GM19240 (cell line): Measurements from ENCODE around the gene PACRG.

Experiments used
- DNase-seq: peaks from one replicate; pipeline ENCODE4 v3.0.0; 2011; ENCODE audit warnings: low spot score; ENCODE audit not compliant: insufficient read length

Gene PACRG

DNA sequence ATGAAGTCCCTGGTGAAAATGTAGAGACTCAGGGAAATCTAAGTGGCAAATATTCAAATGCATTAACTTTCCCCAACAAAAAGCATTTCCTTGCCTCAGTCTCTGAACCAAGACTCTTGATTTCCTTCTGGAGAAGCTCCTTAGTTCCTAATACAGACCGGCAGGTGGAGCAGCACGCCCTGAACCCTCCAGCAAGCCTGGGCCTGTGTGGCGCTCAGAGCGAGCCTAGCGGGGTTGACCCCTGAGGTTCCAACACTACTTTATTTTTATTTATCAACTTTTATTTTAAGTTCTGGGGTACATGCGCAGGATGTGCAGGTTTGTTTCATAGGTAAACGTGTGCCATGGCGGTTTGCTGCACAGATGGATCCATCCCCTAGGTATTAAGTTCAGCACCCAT is 50.8 kb downstream of the PACRG start:
- no peak for DNase-seq

DNA sequence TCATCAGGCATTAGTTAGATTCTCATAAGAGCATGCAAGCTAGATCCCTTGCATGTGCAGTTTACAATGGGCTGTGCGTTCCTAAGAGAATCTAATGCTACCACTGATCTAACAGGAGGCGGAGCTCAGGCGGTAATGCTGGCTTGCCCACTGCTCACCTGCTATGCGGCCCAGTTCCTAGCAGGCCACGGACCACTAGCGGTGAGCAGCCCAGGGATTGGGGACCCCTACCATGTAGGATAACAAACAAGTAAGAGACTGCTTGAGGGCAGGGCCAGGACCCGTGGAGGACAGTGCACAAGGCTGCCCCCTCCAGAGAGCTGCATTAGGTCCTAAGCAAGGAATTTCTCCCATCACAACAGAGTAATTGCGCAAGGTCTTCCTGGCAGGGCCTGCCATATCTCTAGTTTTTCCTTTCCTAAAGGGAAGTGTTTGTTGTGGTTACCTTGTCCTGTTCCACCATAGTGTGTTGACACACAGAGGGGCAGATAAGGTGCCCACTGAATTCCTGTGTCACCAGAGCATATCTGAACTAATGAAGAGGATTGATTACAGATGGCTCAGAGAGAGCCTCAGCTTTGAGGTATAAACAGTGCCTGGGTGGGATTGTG is 58.0 kb downstream of the PACRG start:
- DNase-seq: no peak

GRCh38 chr6:162798546-162799266 is 70.9 kb downstream of the PACRG start:
- DNase-seq: no peak

GRCh38 chr6:162814426-162814973 is 86.7 kb downstream of the PACRG start:
- DNase-seq: no peak

DNA sequence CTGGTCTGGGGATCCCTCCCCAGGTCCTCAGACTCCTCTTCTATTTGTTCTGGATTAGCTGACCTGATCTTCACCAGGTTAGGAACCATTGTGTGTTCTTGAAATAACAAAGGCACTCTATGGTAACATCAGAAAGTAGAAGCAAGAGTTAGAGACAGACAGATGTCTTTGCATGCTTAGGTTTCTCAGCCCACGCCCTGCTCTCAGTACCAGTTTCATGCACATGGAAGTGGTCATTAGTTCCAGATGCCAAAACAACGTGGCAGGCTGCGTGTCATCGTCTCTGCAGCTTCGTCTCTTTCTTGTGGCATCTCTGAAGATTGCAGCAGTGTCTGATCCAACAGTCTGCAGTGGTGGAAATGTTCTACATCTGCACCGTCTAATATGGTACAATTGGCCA is 89.4 kb downstream of the PACRG start:
- DNase-seq: no peak

GRCh38 chr6:162819284-162819683 is 91.5 kb downstream of the PACRG start:
- no peak for DNase-seq

GRCh38 chr6:162821102-162821501 is 93.3 kb downstream of the PACRG start:
- no peak for DNase-seq

- no peak for DNase-seq
Measured at GRCh38 chr6:162825597-162825996, 97.8 kb downstream of the PACRG start.

DNA sequence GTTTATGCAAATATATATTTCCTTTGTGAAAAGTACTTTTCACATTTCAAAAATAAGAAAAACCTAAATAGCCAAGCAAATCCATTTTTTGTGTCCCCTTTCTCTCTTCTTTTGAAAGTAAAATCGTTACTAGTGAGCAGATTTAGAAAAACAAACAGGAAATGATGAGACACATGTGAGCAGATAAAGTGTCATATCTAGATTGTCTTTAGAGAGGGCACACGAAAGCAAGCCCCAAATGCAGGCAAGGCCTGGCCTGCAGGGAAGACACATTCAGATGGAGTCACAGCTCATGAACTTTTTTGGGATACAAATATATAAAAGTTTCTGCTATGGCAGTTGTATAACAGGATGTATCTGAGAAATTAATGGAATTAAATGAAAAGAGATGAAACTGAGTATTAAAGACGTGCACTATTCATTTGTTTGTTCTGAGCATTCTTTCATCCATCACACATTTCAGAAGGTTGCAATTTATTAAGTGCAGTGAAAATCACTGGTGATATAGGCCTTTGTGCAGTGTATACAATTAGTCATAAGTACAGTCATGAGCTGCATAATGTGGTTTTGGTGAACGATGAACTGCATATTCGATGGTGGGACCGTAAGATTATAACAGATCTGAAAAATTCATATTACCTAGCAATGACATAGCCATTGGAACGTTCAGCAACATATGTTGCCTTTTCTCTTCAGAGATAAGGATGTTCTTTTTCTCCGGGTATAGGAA is 101.4 kb downstream of the PACRG start:
- no peak for DNase-seq

DNA sequence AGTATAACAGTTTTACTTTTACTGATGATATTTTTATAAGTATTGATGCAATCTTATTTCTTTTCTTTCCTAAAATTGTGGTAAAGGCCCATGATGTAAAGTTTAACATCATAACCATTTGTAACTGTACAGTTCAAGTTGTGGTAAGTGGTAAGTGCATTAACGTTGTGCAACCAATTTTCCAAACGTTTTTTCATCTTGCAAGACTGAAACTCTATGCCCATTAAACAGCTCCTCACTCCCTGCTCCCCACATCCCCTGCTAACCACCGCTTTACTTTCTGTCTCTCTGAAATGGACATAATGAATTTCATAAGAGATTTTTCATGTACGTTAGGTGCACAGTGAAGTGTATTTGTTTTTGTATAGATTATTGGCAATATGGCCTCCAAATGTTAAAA is 106.0 kb downstream of the PACRG start:
- DNase-seq: no peak

DNA sequence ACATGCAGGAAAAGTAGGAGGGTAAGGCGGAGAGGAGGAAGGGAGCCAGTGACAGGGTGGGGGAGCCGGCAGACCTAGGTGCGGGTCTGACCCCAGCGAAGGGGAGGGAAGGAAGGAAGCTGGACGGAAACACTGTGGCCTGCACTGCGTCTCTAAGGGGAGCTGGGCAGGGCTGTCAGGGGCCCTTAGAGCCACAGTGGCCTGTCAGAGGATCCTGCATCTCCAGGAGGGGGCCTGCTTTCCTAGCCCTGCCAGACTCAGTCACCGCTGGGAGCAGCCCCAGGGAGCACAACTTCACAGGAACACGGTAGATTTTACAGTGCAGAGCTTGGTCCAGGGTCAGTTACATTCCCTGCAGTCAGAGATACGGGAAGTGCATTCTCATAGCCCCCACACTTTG is 118.2 kb downstream of the PACRG start:
- DNase-seq: no peak

DNA sequence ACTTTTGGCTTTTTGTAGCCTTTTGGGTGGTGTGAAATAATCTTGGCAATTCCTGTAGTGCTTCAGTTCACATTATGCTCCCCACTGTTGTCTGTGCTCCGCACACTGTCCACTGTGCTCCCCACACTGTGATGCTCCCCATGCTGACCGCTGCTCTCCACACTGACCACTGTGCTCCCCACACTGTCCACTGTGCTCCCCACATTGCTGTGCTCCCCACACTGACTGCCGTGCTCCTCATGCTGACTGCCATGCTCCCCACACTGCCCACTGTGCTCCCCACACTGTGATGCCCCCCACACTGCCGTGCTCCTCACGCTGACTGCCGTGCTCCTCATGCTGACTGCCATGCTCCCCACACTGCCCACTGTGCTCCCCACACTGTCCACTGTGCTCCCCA is 118.9 kb downstream of the PACRG start:
- DNase-seq: no peak

- DNase-seq: no peak
Measured at GRCh38 chr6:162849269-162849668, 121.5 kb downstream of the PACRG start.

GRCh38 chr6:162852192-162852591 is 124.4 kb downstream of the PACRG start:
- DNase-seq: no peak

DNA sequence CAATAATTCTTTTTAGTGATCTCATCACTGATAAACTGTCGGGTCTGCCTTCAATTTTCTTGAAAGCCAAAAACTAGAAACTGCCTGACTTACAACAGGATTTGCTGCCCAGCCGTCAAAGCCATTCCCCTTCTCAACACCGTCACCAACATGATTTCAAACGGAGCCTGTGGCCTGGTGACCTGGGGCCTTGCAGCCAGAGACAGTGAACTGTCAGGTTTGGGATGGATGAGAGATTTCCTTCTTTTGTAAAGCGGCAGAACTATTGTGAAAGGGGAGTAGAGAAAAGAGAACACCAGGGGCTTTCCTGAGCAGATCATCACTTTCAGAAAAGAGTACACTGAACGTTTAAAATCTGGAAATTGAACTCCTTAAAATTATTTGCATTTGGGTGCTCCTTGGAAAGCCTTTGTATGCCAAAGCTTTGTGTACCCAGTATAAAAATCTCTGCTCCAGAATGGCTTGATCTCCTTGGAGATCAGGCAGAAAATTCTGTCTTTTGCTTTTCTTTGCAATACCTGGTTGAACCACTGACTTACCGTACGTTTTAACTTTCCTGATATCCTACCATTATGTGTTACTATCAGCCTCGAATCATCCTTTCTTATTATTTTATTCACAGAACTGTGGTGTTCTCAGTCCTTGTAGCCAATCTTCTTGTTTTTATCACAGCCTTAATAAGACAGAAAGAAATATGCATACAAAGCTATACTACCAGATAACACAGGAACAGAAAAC is 125.2 kb downstream of the PACRG start:
- DNase-seq: no peak

GRCh38 chr6:162854228-162854627 is 126.5 kb downstream of the PACRG start:
- no peak for DNase-seq

GRCh38 chr6:162854734-162855191 is 127.0 kb downstream of the PACRG start:
- no peak for DNase-seq

GRCh38 chr6:162856885-162857284 is 129.1 kb downstream of the PACRG start:
- DNase-seq: no peak

DNA sequence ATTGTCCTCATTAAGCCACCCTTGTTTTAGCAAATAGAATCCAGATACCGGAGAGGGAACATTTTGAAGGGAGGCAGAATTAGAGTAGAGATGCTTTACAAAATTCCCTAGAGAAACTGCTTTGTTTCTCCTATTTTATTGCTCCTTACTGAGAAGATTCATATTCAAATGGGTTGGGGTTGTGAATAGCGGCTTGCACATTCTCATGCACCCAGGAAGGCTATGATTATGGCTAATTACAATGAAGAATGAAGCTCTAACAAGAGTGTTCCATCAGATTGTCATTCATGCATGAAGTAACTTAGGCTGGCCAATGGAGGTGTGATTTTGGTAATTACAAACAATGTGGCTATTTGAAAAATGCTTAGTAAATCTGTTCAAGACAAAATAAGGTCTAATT is 129.6 kb downstream of the PACRG start:
- no peak for DNase-seq

DNA sequence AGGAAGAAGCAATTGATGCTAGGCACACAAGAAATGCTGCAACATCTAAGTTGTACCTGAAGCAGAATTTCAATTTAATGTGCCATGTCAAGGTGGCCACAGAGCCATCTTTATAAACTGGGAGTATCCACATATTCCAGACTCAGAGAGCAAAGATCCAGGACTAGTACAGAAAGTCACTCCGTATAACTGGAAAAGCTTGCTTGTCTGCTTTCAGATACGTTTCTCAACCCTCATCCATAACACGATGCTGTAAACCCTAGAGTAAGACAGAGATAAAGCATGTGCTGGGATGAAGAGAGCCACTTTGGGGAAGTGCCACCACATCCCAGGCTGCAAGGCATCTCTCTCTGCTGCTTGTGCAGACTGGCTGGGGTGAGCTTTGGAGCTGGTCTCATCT is 134.7 kb downstream of the PACRG start:
- DNase-seq: no peak

DNA sequence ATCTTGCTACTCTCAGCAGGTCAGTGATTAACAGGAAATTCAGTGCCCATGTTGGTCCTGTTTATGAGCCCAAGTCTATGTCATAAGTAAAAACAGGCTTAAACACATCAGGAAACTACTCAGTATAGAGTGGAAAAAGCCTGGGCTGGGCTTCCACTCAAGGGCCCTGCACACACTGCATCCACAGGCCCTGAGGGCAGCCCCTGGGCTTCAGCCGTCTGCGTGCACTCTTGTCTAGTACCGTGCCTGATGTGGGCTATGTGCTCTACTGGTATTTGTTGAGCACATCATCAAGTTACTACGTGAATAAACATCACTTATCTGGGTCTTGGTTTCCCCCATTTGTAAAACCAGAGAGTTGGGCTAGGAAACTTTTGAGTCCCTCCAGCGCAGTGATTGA is 135.2 kb downstream of the PACRG start:
- no peak for DNase-seq

DNA sequence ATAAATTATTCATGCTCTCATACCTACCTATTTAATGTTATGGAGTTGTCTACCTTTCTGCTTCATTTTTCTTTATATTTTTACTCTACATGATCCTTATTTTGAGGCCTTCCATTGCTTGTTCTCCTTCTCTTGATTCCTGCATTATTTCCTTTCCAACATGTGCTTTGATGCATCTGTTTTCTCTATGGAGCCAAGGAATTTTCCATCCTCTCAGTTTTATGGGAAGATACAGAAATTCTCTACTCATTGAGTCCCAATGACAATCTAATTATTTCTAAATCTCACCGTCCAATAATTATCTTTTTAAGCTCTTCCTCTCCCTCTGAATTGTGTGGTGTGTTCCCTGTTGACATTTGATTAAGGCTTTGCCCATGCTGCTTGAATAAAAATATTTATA is 136.0 kb downstream of the PACRG start:
- DNase-seq: no peak
